GM12878 (cell line): ENCODE results near the gene LTB. TPM values are rescaled to one million over a fixed set of nuclear protein-coding genes. Genes with fewer than 3 reads are reported as not detected.

ENCODE experiments used
- ATF7 ChIP-seq: fragments of 450-650 bp; IDR thresholded peaks from 2 replicates; pipeline ENCODE4 v1.6.1; 2016; ENCODE audit warnings: low read depth, mild to moderate bottlenecking
- BCL11A ChIP-seq: IDR thresholded peaks from 2 replicates; pipeline ENCODE4 v1.6.1; 2011; ENCODE audit warnings: low read depth, low read length
- BMI1 ChIP-seq: fragments of 450-650 bp; IDR thresholded peaks from 2 replicates; pipeline ENCODE4 v1.6.1; 2016; ENCODE audit warnings: mild to moderate bottlenecking, moderate library complexity, borderline replicate concordance
- CHD1 ChIP-seq: IDR thresholded peaks from 2 replicates; pipeline ENCODE4 v1.6.1; 2012; ENCODE audit warnings: low read depth, low read length, improper control_type of control experiment
- FOS ChIP-seq: IDR thresholded peaks from 3 replicates; pipeline ENCODE4 v1.6.1; 2011; ENCODE audit warnings: borderline replicate concordance; ENCODE audit not compliant: insufficient read length; ENCODE audit errors: extremely low read depth
- GATAD2B ChIP-seq: fragments of 450-650 bp; conservative IDR thresholded peaks from 2 replicates; pipeline ENCODE4 v1.6.1; 2017; ENCODE audit warnings: low read depth, mild to moderate bottlenecking, moderate library complexity
- IKZF2 ChIP-seq, 2 experiments: fragments of 450-650 bp; IDR thresholded peaks; 2 replicates each; pipeline ENCODE4 v1.6.1; 2017; ENCODE audit warnings: mild to moderate bottlenecking in 2 of 2, moderate library complexity in 2 of 2
- LARP7 ChIP-seq: fragments of 450-650 bp; IDR thresholded peaks from 2 replicates; pipeline ENCODE4 v1.6.1; 2017; ENCODE audit warnings: mild to moderate bottlenecking
- MEF2A ChIP-seq: IDR thresholded peaks from 2 replicates; pipeline ENCODE4 v1.6.1; 2011; ENCODE audit warnings: low read depth, mild to moderate bottlenecking, low read length, moderate library complexity; ENCODE audit not compliant: insufficient read depth
- MYC ChIP-seq: IDR thresholded peaks from 2 replicates; pipeline ENCODE4 v1.6.1; 2011; ENCODE audit warnings: mild to moderate bottlenecking, low read length, moderate library complexity, inconsistent platforms; ENCODE audit not compliant: insufficient read depth, insufficient replicate concordance, insufficient read length, severe bottlenecking
- NR2C2 ChIP-seq: IDR thresholded peaks from 2 replicates; pipeline ENCODE4 v1.6.1; 2011; ENCODE audit warnings: borderline replicate concordance, low read depth; ENCODE audit not compliant: control insufficient read depth, insufficient read length
- POLR2AphosphoS2 ChIP-seq: IDR thresholded peaks from 2 replicates; pipeline ENCODE4 v1.6.1; 2011; ENCODE audit warnings: low read depth, mild to moderate bottlenecking, low read length, improper control_type of control experiment, moderate library complexity
- RAD51 ChIP-seq: fragments of 450-650 bp; IDR thresholded peaks from 2 replicates; pipeline ENCODE4 v1.6.1; 2016; ENCODE audit warnings: moderate library complexity, mild to moderate bottlenecking, inconsistent platforms
- RBBP5 ChIP-seq: fragments of 200-600 bp; sonication (generic); conservative IDR thresholded peaks from 2 replicates; pipeline ENCODE4 v1.6.1; 2016
- SMAD5 ChIP-seq: IDR thresholded peaks from 2 replicates; pipeline ENCODE4 v1.6.1; 2016; ENCODE audit warnings: antibody characterized with exemption, low read depth
- SP1 ChIP-seq: IDR thresholded peaks from one replicate; pipeline ENCODE4 v1.6.1; 2011; ENCODE audit warnings: low read depth, low read length
- TCF3 ChIP-seq: IDR thresholded peaks from 2 replicates; pipeline ENCODE4 v1.6.1; 2012; ENCODE audit warnings: low read depth, mild to moderate bottlenecking, low read length, borderline replicate concordance; ENCODE audit not compliant: insufficient read depth
- WRNIP1 ChIP-seq: IDR thresholded peaks from 2 replicates; pipeline ENCODE4 v1.6.1; 2011; ENCODE audit warnings: low read depth, low read length, improper control_type of control experiment, borderline replicate concordance
- YBX1 ChIP-seq: fragments of 450-650 bp; IDR thresholded peaks from 2 replicates; pipeline ENCODE4 v1.6.1; 2016; ENCODE audit warnings: antibody characterized with exemption
- YY1 ChIP-seq: IDR thresholded peaks from 2 replicates; pipeline ENCODE4 v1.6.1; 2011; ENCODE audit warnings: low read depth, mild to moderate bottlenecking, low read length
- ZSCAN29 ChIP-seq: fragments of 450-650 bp; IDR thresholded peaks from 2 replicates; pipeline ENCODE4 v1.6.1; 2017; ENCODE audit warnings: mild to moderate bottlenecking, moderate library complexity
- polyA plus RNA-seq, 11 experiments: library from polyadenylated mRNA; depleted of rRNA in 4 of 11; unstranded in 6 of 11; stranded (reverse) in 5 of 11; fragments of >200 nt; fragmentation: Nextera tagmentation in 4 of 11; fragmentation: Illumina TruSeq in 1 of 11; extraction: Ambion mirVana in 4 of 11; extraction: Trizol in 1 of 11; gene quantifications; 1 replicate in 1 of 11; 2 replicates in 10 of 11; pipeline versions ENCODE4 v1.2.1 to v1.2.3, GENCODE V29; 2011 to 2016; ENCODE audit warnings: inconsistent platforms in 2 of 11, missing spikeins in 2 of 11, low read depth in 1 of 11
- total RNA-seq, 4 experiments: library from RNA; depleted of rRNA in 3 of 4; stranded (reverse); fragments of >200 nt in 3 of 4; fragmentation: Illumina TruSeq in 1 of 4; extraction: Trizol in 1 of 4; gene quantifications; 2 replicates each; pipeline versions ENCODE4 v1.2.1 to v1.2.3, GENCODE V29; 2013 to 2021
- TF ChIP-seq, protein P1 (sequence below): fragments of 450-650 bp; IDR thresholded peaks from 2 replicates; pipeline ENCODE4 v1.6.1; 2017; ENCODE audit warnings: mild to moderate bottlenecking, moderate library complexity
- TF ChIP-seq, protein P2 (sequence below): IDR thresholded peaks from 2 replicates; pipeline ENCODE4 v1.6.1; 2012; ENCODE audit warnings: mild to moderate bottlenecking, low read depth, low read length

The LTB gene
- total and polyA plus RNA-seq, 10 of the 15 experiments (the other 5 are each of a cell fraction or from before 2014, with no cell fraction given) = 0.71 to 74.3 (median 20.0) TPM

GRCh38 chr6:31619805-31620585 is 37.8 kb upstream of the LTB start (continued):
- TF ChIP-seq TCF3 = 0 out of 2 replicates have a peak, but pooled peaks have one; percentile 69
- TF ChIP-seq YBX1 = no peak
- no peak for TF ChIP-seq ZSCAN29
- no peak for TF ChIP-seq MYC
- TF ChIP-seq, protein P1, sequence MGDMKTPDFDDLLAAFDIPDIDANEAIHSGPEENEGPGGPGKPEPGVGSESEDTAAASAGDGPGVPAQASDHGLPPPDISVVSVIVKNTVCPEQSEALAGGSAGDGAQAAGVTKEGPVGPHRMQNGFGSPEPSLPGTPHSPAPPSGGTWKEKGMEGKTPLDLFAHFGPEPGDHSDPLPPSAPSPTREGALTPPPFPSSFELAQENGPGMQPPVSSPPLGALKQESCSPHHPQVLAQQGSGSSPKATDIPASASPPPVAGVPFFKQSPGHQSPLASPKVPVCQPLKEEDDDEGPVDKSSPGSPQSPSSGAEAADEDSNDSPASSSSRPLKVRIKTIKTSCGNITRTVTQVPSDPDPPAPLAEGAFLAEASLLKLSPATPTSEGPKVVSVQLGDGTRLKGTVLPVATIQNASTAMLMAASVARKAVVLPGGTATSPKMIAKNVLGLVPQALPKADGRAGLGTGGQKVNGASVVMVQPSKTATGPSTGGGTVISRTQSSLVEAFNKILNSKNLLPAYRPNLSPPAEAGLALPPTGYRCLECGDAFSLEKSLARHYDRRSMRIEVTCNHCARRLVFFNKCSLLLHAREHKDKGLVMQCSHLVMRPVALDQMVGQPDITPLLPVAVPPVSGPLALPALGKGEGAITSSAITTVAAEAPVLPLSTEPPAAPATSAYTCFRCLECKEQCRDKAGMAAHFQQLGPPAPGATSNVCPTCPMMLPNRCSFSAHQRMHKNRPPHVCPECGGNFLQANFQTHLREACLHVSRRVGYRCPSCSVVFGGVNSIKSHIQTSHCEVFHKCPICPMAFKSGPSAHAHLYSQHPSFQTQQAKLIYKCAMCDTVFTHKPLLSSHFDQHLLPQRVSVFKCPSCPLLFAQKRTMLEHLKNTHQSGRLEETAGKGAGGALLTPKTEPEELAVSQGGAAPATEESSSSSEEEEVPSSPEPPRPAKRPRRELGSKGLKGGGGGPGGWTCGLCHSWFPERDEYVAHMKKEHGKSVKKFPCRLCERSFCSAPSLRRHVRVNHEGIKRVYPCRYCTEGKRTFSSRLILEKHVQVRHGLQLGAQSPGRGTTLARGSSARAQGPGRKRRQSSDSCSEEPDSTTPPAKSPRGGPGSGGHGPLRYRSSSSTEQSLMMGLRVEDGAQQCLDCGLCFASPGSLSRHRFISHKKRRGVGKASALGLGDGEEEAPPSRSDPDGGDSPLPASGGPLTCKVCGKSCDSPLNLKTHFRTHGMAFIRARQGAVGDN = peak; percentile 89
- no peak for TF ChIP-seq NR2C2
- TF ChIP-seq IKZF2 (IDR thresholded peaks at IDR 0.05) = peak; percentile 83 to 90
- 0 out of 2 replicates have a peak, but pooled peaks have one; percentile 19 for TF ChIP-seq RAD51
- no peak for TF ChIP-seq FOS
- no peak for TF ChIP-seq MEF2A
- TF ChIP-seq WRNIP1 = no peak
- TF ChIP-seq GATAD2B = peak; percentile 11
- TF ChIP-seq CHD1 = no peak
- peak; percentile 83 for TF ChIP-seq YY1
- peak; percentile 84 for TF ChIP-seq SMAD5
- no peak for TF ChIP-seq RBBP5
- no peak for TF ChIP-seq BMI1
- TF ChIP-seq, protein P2, sequence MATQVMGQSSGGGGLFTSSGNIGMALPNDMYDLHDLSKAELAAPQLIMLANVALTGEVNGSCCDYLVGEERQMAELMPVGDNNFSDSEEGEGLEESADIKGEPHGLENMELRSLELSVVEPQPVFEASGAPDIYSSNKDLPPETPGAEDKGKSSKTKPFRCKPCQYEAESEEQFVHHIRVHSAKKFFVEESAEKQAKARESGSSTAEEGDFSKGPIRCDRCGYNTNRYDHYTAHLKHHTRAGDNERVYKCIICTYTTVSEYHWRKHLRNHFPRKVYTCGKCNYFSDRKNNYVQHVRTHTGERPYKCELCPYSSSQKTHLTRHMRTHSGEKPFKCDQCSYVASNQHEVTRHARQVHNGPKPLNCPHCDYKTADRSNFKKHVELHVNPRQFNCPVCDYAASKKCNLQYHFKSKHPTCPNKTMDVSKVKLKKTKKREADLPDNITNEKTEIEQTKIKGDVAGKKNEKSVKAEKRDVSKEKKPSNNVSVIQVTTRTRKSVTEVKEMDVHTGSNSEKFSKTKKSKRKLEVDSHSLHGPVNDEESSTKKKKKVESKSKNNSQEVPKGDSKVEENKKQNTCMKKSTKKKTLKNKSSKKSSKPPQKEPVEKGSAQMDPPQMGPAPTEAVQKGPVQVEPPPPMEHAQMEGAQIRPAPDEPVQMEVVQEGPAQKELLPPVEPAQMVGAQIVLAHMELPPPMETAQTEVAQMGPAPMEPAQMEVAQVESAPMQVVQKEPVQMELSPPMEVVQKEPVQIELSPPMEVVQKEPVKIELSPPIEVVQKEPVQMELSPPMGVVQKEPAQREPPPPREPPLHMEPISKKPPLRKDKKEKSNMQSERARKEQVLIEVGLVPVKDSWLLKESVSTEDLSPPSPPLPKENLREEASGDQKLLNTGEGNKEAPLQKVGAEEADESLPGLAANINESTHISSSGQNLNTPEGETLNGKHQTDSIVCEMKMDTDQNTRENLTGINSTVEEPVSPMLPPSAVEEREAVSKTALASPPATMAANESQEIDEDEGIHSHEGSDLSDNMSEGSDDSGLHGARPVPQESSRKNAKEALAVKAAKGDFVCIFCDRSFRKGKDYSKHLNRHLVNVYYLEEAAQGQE = 0 out of 2 replicates have a peak, but pooled peaks have one; percentile 10
- TF ChIP-seq ATF7 = peak; percentile 100
- TF ChIP-seq BCL11A = no peak; the same call in 1 of the 2 replicates
- no peak; the same call in 1 of the 2 replicates for TF ChIP-seq LARP7
- TF ChIP-seq POLR2AphosphoS2 = peak; percentile 69
- peak; percentile 81 for TF ChIP-seq SP1
